Measurements from ENCODE around the gene PRR19. TPM values are rescaled to one million over a fixed set of nuclear protein-coding genes. Genes with fewer than 3 reads are reported as not detected.
A peak's percentile ranks its signal among the peaks of the same experiment; 100 is the strongest.

The PRR19 gene
- total RNA-seq, 1 experiment from 2014 or later = 0.93 TPM

DNA sequence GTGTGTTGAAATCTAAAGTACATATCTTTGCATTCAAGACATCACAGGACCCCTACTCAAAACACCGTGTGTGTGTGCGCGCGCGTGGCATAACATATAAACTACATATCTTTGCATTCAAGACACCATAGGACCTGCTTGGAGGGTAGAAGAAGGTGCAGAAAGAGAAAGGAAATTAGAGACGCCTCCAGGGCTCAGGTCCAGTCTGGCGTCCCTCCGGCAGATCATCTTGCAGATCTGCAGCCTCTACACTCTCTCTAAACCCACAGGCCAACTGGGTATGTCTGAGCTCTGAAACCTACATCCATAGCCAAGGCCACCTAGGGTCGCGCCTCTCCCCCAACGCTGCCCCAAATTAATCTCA, 1.2 kb downstream of the PRR19 start:
- Histone ChIP-seq H3K9me2 (ENCODE audit: insufficient read depth) (no peaks in the 10 kb centered on the region), H3K79me2 (ENCODE audit: insufficient read depth, low read length) (peaks cover 11% of the 10 kb centered on the region; the same call in 1 of the 2 replicates), H3K27me3 (ENCODE audit: insufficient read depth, low read length) (no peaks in the 10 kb centered on the region), H3K4me2 (ENCODE audit: low read length) (peak overlapping the region; percentile 88), H3K9ac (ENCODE audit: low read length) (peak overlapping the region; percentile 88), H4K20me1 (ENCODE audit: insufficient read depth) (no peaks in the 10 kb centered on the region), H3K27ac (ENCODE audit: low read depth, low read length) (peak overlapping the region; percentile 59), H3K4me1 (ENCODE audit: control insufficient read depth in 1 of 2, insufficient read depth in 2 of 2, low read length in 2 of 2) (peaks cover 22 to 30% of the 10 kb centered on the region in 2 experiments), H3K9me3 (ENCODE audit: control insufficient read depth in 1 of 2, insufficient read depth in 1 of 2, low read depth in 1 of 2, low read length in 2 of 2) (no peaks in the 10 kb centered on the region), H3K36me3 (ENCODE audit: control insufficient read depth in 1 of 2, insufficient read depth in 2 of 2, low read length in 2 of 2) (peaks cover 0 to 2% of the 10 kb centered on the region in 2 experiments; a peak in 2 of 4 replicates), H2AFZ (ENCODE audit: low read depth, low read length, poor library complexity, severe bottlenecking) (peak overlapping the region; percentile 56), H3K4me3 (replicated peaks in 1 of 2; ENCODE audit: low read depth in 1 of 2, low read length in 2 of 2) (peak overlapping the region in 1 of 2 experiments; percentile 98; a peak in 1 of 4 replicates)
- TF ChIP-seq EZH2phosphoT487 (IDR thresholded peaks at IDR 0.05; ENCODE audit: borderline replicate concordance) (no peak), FOSL1 (IDR thresholded peaks at IDR 0.05; ENCODE audit: low read depth) (no peak), TCF7L2 (IDR thresholded peaks at IDR 0.05; ENCODE audit: borderline replicate concordance, extremely low read depth, insufficient read depth, insufficient read length) (no peak), RAD21 (IDR thresholded peaks at IDR 0.05; ENCODE audit: low read depth) (no peak), ZNF274 (IDR thresholded peaks at IDR 0.05; ENCODE audit: low read depth, low read length) (no peak), JUND (IDR thresholded peaks at IDR 0.05) (no peak), SP1 (IDR thresholded peaks at IDR 0.05; ENCODE audit: low read depth) (no peak), EGR1 (IDR thresholded peaks at IDR 0.05; ENCODE audit: low read depth) (no peak)
- TF ChIP-seq, protein P1, sequence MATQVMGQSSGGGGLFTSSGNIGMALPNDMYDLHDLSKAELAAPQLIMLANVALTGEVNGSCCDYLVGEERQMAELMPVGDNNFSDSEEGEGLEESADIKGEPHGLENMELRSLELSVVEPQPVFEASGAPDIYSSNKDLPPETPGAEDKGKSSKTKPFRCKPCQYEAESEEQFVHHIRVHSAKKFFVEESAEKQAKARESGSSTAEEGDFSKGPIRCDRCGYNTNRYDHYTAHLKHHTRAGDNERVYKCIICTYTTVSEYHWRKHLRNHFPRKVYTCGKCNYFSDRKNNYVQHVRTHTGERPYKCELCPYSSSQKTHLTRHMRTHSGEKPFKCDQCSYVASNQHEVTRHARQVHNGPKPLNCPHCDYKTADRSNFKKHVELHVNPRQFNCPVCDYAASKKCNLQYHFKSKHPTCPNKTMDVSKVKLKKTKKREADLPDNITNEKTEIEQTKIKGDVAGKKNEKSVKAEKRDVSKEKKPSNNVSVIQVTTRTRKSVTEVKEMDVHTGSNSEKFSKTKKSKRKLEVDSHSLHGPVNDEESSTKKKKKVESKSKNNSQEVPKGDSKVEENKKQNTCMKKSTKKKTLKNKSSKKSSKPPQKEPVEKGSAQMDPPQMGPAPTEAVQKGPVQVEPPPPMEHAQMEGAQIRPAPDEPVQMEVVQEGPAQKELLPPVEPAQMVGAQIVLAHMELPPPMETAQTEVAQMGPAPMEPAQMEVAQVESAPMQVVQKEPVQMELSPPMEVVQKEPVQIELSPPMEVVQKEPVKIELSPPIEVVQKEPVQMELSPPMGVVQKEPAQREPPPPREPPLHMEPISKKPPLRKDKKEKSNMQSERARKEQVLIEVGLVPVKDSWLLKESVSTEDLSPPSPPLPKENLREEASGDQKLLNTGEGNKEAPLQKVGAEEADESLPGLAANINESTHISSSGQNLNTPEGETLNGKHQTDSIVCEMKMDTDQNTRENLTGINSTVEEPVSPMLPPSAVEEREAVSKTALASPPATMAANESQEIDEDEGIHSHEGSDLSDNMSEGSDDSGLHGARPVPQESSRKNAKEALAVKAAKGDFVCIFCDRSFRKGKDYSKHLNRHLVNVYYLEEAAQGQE (IDR thresholded peaks at IDR 0.05; ENCODE audit: low read depth) = no peak
- TF ChIP-seq, protein P2, sequence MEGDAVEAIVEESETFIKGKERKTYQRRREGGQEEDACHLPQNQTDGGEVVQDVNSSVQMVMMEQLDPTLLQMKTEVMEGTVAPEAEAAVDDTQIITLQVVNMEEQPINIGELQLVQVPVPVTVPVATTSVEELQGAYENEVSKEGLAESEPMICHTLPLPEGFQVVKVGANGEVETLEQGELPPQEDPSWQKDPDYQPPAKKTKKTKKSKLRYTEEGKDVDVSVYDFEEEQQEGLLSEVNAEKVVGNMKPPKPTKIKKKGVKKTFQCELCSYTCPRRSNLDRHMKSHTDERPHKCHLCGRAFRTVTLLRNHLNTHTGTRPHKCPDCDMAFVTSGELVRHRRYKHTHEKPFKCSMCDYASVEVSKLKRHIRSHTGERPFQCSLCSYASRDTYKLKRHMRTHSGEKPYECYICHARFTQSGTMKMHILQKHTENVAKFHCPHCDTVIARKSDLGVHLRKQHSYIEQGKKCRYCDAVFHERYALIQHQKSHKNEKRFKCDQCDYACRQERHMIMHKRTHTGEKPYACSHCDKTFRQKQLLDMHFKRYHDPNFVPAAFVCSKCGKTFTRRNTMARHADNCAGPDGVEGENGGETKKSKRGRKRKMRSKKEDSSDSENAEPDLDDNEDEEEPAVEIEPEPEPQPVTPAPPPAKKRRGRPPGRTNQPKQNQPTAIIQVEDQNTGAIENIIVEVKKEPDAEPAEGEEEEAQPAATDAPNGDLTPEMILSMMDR (IDR thresholded peaks at IDR 0.05 in 2 of 3, conservative IDR thresholded peaks at IDR 0.05 in 1 of 3; ENCODE audit: borderline replicate concordance in 1 of 3, insufficient read depth in 1 of 3, low read depth in 2 of 3, low read length in 2 of 3) = no peak
- TF ChIP-seq, protein P3, sequence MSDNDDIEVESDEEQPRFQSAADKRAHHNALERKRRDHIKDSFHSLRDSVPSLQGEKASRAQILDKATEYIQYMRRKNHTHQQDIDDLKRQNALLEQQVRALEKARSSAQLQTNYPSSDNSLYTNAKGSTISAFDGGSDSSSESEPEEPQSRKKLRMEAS (IDR thresholded peaks at IDR 0.05) = no peak
- ChIA-PET RAD21 (ENCODE audit: low non-redundant PET in 1 of 2, low total read pairs in 2 of 2, uncharacterized antibody in 2 of 2, unreplicated experiment in 2 of 2) (no interaction called here), CTCF (no interaction called here), POLR2A (interaction anchor here (1.3 to 2.3 kb wide), 2 partner anchors 59 to 60 kb away, joined by 6 to 7 read pairs; no protein-coding TSS in a partner anchor)
- DNase-seq (ENCODE audit: low read depth, low spot score) = no peak
- intact Hi-C loops (cut with micrococcal nuclease) = no loop called here
- no peak for ATAC-seq
- no TSS peak for BruUV-seq (replicated peaks)

All from HCT116 (cell line).